Mesodermal cell (in vitro differentiated cells): ENCODE data around the gene MON2.
A peak's percentile ranks its signal among the peaks of the same experiment; 100 is the strongest.
"Not testable (repeated sequence)": the region's sequence is repeated elsewhere in the genome, so short reads cannot be mapped to it uniquely, and the experiment has no call there.

Experiments
- H3K27ac ChIP-seq: 2 replicates; pipeline ENCODE4 v1.7.0; 2013; ENCODE audit warnings: mild to moderate bottlenecking, low read depth, low read length, moderate library complexity; ENCODE audit not compliant: severe bottlenecking
- H3K36me3 ChIP-seq: 2 replicates; pipeline ENCODE4 v1.7.1; 2013; ENCODE audit warnings: mild to moderate bottlenecking, low read length, moderate library complexity; ENCODE audit not compliant: control insufficient read depth, insufficient read depth
- H3K4me1 ChIP-seq: one replicate; pipeline ENCODE4 v1.7.1; 2013; ENCODE audit warnings: mild to moderate bottlenecking, low read length; ENCODE audit not compliant: insufficient read depth, control insufficient read depth, poor library complexity, severe bottlenecking
- H3K4me3 ChIP-seq: 2 replicates; pipeline ENCODE4 v1.7.0; 2013; ENCODE audit warnings: low read length, control low read depth, mild to moderate bottlenecking; ENCODE audit not compliant: insufficient read depth, poor library complexity, severe bottlenecking; ENCODE audit errors: extremely low read depth
- H3K9me3 ChIP-seq: 2 replicates; pipeline ENCODE4 v1.7.1; 2013; ENCODE audit warnings: mild to moderate bottlenecking, low read length, moderate library complexity; ENCODE audit not compliant: control insufficient read depth
- WGBS, 2 experiments: methylation state at CpG; one replicate each; pipeline ENCODE4 v1.1.5; 2013; ENCODE audit warnings: missing lambda C conversion rate in 2 of 2; ENCODE audit not compliant: insufficient coverage in 2 of 2; 5-methylcytosine and 5-hydroxymethylcytosine counted together

Gene MON2

DNA sequence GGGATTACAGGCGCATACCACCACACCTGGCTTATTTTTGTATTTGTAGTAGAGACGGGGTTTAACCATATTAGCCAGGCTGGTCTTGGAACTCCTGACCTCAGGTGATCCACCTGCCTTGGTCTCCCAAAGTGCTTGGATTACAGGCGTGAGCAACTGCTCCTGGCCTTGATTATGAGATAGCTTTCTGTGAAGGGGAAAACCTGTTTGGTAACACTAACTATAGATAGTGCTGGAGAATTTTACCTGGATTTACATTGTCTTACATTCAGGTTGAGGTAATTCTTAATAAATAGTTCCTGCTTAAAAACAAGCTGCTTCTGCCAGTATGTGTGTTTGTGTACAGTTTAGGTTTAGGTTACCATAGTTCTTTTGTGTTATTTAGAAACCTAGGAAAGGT, 77.1 kb downstream of the MON2 start:
- H3K27ac ChIP-seq: no peak overlapping the region
- H3K36me3 ChIP-seq: peaks cover 39% of the 10 kb centered on the region
- 68 to 78% methylated on average over 2 to 3 of the region's 3 CpGs for WGBS, 2 experiments
- H3K9me3 ChIP-seq: no peaks in the 10 kb centered on the region
- H3K4me1 ChIP-seq: no peaks in the 10 kb centered on the region
- H3K4me3 ChIP-seq: no peak overlapping the region

DNA sequence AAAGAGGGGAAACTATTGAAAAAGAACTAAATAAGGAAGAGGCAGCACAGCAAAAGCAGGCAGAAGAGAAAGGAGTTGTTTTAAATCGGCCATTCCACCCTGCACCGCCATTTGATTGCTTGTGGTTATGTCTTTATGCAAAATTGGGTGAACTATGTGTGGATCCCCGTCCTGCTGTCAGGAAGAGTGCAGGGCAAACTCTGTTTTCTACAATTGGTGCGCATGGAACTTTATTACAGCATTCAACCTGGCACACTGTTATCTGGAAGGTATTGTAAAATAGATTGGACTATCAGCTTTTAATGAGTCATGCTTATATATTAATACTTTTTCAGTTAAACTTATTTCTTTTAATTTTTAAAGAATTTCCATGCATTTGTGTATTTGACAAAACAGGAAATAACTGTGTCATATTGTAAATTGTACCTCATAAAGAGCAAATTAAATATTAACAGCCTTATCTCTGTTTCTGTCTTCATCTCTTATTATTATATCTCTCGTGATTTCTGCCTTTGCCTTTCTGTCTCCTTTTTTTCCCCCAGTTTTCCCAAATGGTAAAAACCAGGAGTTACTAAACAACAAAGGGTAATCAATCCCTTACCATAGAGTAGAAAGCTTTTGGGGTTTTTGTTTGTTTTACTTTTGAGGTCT, 86.4 kb downstream of the MON2 start:
- 98 to 100% methylated on average over 2 to 3 of the region's 5 CpGs for WGBS, 2 experiments
- no peak overlapping the region for H3K27ac ChIP-seq
- no peaks in the 10 kb centered on the region for H3K4me1 ChIP-seq
- no peaks in the 10 kb centered on the region for H3K9me3 ChIP-seq
- H3K36me3 ChIP-seq: peaks cover 50% of the 10 kb centered on the region
- H3K4me3 ChIP-seq: no peak overlapping the region

DNA sequence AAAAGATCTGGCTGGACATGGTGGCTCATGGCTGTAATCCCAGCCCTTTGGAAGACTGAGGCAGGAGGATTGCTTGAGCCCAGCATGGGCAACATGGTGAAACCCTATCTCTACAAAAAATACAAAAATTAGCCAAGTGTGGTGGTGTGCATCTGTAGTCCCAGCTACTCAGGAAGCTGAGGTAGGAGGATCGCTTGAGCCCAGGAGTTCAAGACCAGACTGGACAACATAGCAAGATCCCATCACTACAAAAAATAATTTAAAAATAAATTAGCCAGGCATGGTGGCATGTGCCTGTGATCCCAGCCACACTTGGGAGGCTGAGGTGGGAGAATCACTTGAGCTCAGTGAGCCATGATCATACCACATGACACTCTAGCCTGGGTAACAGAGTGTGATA, 92.7 kb downstream of the MON2 start:
- not testable (repeated sequence) for H3K4me3 ChIP-seq, H3K9me3 ChIP-seq, H3K4me1 ChIP-seq, H3K27ac ChIP-seq
- peaks cover 47% of the 10 kb centered on the region for H3K36me3 ChIP-seq
- WGBS, 2 experiments: no CpG with 5 or more reads among the region's 1 CpG

DNA sequence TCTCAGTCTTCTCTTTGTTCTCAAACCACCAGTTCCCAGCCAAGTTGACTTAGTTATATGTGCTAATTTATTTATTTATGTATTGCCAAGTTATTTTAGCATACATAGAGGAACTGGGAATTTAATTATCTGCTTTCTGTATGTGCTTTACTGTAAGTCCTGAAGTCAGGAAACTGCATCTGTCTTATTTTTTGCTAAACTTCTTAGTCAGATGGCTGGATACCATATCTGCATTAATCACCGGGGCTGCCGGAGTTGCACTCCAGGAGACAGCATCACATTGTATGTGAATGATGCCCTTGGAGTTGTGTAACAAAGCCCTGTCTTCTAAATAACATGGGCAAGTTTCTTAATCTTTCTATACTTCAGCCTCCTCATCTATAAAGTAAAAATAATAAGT, 96.2 kb downstream of the MON2 start:
- Histone ChIP-seq H3K36me3 (peaks cover 28% of the 10 kb centered on the region), H3K9me3 (no peaks in the 10 kb centered on the region), H3K4me3 (no peak overlapping the region), H3K27ac (peak overlapping the region; percentile 18), H3K4me1 (no peaks in the 10 kb centered on the region)
- 83% methylated on average over 2 of the region's 2 CpGs; no CpG with 5 or more reads in 1 of the 2 experiments for WGBS, 2 experiments

DNA sequence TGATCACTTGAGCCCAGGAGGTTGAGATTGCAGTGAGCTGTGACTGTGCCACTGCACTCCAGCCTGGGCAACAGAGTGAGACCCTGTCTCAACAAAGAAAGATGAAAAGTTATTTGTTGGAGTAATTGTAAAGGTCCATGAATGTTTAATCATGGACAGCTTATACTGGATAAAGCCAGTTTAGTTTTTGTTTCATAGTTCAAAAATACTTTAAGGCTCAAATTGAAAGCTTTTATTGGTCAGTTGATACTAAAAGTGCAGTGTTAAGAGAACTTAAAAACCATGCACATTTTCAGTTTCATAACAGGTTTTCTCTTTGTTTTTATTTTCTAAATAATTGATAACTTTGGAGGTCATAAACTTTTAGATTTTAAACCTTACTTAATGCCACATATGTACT, 108.4 kb downstream of the MON2 start:
- H3K9me3 ChIP-seq: no peaks in the 10 kb centered on the region
- no peaks in the 10 kb centered on the region for H3K4me1 ChIP-seq
- peaks cover 20% of the 10 kb centered on the region for H3K36me3 ChIP-seq
- no peak overlapping the region for H3K4me3 ChIP-seq
- no peak overlapping the region for H3K27ac ChIP-seq

DNA sequence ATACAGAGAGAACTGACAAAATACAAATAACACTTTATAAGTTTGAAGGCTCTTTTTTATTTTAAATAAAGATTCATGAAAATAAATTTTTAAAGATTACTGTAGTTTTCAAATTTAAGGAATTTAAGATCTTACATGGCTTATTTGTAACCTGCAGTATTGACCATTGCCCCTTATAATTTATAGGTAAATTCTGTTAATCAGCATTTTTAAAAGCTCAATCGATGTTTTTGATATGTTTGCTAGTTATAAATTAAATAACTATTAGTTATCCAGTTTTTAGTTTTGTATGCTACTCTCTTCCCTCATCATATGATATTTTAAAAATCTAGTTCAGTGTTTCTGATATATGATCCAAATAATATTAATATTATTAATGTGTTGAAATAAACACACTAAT, 109.9 kb downstream of the MON2 start:
- no peak overlapping the region for H3K27ac ChIP-seq
- H3K4me1 ChIP-seq: no peaks in the 10 kb centered on the region
- H3K9me3 ChIP-seq: no peaks in the 10 kb centered on the region
- peaks cover 17% of the 10 kb centered on the region for H3K36me3 ChIP-seq
- H3K4me3 ChIP-seq: no peak overlapping the region
- WGBS, 2 experiments: no CpG with 5 or more reads among the region's 1 CpG

GRCh38 chr12:62578726-62579125, 112.1 kb downstream of the MON2 start:
- no peaks in the 10 kb centered on the region for H3K4me1 ChIP-seq
- H3K36me3 ChIP-seq: peaks cover 8% of the 10 kb centered on the region
- no peaks in the 10 kb centered on the region for H3K9me3 ChIP-seq
- no peak overlapping the region for H3K27ac ChIP-seq
- 83% methylated on average over 1 of the region's 2 CpGs; no CpG with 5 or more reads in 1 of the 2 experiments for WGBS, 2 experiments
- no peak overlapping the region for H3K4me3 ChIP-seq

DNA sequence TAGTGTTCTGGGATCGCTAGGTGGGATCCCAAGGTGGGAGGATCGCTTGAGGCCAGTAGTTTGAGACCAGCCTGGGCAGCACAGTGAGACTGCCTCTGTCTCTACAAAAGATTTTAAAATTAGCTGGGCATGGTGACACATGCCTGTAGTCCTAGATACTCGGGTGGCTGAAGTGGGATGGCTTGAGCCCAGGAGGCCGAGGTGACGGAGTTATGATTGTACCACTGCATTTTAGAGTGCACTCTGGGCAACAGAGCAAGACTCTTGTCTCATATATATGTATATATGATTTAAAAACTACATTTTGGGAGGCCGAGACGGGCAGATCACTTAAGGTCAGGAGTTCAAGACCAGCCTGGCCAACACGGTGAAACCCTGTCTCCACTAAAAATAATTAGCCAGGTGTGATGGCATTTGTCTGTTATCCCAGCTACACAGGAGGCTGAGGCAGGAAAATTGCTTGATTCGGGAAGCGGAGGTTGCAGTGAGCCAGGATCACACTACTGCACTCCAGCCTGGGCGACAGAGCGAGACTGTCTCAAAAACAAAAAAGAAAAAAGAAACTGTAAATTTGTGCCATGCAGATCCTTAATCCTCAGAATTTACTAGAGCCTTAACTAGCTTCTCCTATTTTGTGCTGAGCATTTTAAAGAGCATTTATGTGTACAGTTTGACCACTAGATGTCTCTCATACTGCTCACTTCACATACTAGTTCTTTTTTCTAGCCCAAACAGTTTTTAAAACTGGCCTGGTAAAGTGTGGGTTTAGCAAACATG, 114.8 kb downstream of the MON2 start:
- Histone ChIP-seq H3K4me1 (no peaks in the 10 kb centered on the region), H3K9me3 (no peaks in the 10 kb centered on the region), H3K4me3 (no peak overlapping the region), H3K36me3 (peaks cover 8% of the 10 kb centered on the region), H3K27ac (no peak overlapping the region)
- WGBS, 2 experiments: 81 to 84% methylated on average over 8 to 9 of the region's 12 CpGs

GRCh38 chr12:62582065-62582366, 115.4 kb downstream of the MON2 start:
- Histone ChIP-seq H3K27ac (no peak overlapping the region), H3K36me3 (peaks cover 8% of the 10 kb centered on the region), H3K4me3 (no peak overlapping the region), H3K4me1 (no peaks in the 10 kb centered on the region), H3K9me3 (no peaks in the 10 kb centered on the region)
- WGBS, 2 experiments: no CpG with 5 or more reads among the region's 2 CpGs

DNA sequence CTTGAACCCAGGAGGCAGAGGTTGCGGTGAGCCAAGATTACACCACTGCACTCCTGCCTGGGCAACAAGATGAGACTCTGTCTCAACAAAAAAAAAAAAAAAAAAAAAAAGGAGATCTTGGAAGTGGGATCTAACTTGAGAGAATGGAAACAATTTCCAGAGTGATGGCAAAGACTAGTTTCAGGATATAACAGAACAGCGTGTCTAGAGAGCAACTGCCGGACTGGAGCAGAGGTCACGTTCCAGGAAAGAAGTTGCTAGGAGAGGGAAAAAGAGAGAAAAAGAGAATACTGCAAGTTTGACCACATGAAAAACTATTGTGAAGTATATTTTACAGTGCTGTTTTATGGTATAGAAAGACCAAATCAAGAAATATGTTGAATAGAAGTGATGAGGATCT, 118.0 kb downstream of the MON2 start:
- no peak overlapping the region for H3K27ac ChIP-seq
- H3K4me3 ChIP-seq: no peak overlapping the region
- no peaks in the 10 kb centered on the region for H3K9me3 ChIP-seq
- 97 to 100% methylated on average over 3 of the region's 4 CpGs for WGBS, 2 experiments
- H3K4me1 ChIP-seq: peaks cover 5% of the 10 kb centered on the region
- H3K36me3 ChIP-seq: peaks cover 3% of the 10 kb centered on the region

GRCh38 chr12:62586850-62587249, 120.2 kb downstream of the MON2 start:
- Histone ChIP-seq H3K4me3 (no peak overlapping the region), H3K36me3 (peaks cover 3% of the 10 kb centered on the region), H3K4me1 (peaks cover 5% of the 10 kb centered on the region), H3K9me3 (no peaks in the 10 kb centered on the region), H3K27ac (no peak overlapping the region)
- WGBS, 2 experiments: 80% methylated on average over 1 of the region's 2 CpGs; no CpG with 5 or more reads in 1 of the 2 experiments
